Head of caudate nucleus (tissue), 42 donors: Measurements from ENCODE around the gene MAN2B1.
A peak's percentile ranks its signal among the peaks of the same experiment; 100 is the strongest.
"Not testable (repeated sequence)": the region's sequence is repeated elsewhere in the genome, so short reads cannot be mapped to it uniquely, and the experiment has no call there.

Experiments used
- DNase-seq, 42 donors: peaks; one replicate each; pipeline versions ENCODE4 v3.0.0 to v3.0.0-alpha.2; 2020 to 2021; ENCODE audit warnings: mixed read lengths in 7 of 42
- intact Hi-C: fragments of 100-400 bp; cut with DNase I; formaldehyde crosslinking; loops from one replicate; pipeline ENCODE4 v1.15.0; 2022

MAN2B1 gene

DNA sequence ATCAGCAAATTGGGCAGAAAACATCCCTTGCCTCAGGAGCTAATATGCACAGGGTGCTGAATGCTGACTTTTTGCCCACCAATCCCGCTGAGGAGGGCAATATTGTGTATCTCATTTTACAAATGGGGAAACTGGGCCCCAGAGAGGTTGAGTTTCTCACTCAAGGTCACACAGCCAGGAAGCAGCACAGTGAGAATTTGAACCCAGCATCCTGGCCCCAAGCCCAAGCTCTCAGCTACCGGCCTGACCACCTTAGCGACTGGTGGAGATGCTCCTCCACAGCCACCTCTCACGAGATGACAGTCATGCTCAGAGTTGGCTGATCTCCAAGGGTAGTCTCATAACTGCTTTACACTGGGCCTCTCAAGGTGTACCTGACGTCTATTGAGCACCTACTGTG, 26.4 kb upstream of the MAN2B1 start:
- no peak for DNase-seq
- intact Hi-C loops = no loop called here

DNA sequence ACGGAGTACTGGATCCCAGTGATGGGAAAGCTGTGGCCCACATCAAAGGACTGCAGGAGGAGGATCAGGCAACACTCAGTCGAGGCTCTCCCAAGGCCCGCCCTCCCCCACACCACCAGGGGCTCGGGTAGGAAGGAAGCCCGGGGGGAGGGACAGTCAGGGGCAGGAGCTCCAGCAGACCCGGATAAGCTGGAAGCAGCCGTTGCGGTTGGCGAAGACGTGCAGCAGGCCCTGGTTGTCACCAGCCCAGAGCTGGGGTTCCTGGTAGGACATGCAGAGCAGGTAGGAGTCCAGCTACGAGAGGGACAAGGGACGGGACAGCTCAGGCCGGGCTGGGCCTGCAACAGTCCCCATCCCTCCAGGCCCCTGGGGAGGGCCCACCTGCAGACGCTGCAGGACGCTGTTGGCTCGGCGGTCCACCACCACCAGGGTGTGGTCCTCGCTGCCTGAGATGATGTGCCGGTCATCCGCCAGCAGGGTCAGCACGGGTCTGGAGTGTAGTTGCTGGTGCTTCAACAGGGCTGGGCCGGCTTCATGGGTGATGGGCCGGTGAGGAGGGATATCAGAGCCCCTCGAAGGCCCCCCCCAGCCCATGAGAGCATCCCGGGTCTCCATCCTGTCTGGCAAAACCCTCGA, 23.2 kb upstream of the MAN2B1 start:
- no peak for DNase-seq
- intact Hi-C loops = no loop called here

DNA sequence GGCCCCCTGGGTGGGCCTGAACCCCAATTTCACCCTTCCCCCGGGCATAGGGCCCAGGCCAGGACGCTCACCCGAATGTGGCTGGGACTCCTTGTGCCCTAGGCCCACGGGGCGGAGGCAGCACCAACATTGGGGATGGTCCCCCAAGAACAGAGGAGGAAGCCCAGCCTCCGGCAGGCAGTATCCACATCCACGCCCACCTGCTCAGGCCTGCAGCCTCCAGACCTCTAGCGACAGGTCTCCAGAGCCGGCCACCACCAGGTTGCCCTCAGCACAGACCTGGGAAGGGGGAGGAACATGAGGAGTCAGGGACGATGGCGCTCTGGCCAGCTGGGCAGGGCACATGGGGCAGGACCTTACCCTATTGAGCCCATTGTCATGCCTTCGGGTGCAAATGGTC, 22.5 kb upstream of the MAN2B1 start:
- DNase-seq = no peak
- intact Hi-C loops = no loop called here

DNA sequence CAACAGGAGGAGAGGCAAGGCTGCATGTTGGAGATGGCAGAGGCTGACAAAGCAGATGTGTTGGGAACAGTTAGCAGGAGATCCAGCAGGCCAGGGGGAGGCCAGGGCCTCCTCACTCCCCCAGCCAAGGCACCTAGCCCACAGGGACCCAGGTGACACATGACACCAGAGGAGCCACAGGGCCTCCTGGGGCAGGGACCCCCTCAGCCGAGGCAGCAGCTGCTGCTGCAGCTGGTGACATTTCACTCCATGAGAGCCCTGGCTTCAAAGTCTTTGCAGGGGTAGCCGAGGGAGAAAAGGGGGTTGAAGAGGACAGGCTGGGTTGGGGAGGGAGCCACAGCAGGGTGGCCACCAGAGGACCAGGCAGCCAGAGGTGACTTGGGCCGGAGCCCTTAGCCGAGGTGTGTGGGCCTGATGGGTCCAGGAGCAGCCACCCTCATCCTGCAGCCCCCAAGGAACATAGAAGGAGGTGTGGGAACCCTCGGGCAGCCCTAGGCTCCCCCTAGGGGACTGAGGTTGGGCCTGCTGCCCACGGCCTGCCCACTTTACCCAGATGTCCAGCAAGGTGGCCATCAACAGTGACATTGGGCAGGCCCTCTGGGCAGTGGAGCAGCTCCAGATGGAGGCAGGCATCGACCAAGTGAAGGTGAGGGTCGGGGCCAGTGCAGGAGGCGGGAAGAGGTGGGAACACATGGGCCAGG, 21.1 kb upstream of the MAN2B1 start, which contains the start of gene GNG14:
Gene GNG14 (plus strand): TSS at position 503 of the 701 bp plus-strand sequence. CDS start 51 bp downstream, at position 554.
- DNase-seq = no peak
- intact Hi-C loops = no loop called here

DNA sequence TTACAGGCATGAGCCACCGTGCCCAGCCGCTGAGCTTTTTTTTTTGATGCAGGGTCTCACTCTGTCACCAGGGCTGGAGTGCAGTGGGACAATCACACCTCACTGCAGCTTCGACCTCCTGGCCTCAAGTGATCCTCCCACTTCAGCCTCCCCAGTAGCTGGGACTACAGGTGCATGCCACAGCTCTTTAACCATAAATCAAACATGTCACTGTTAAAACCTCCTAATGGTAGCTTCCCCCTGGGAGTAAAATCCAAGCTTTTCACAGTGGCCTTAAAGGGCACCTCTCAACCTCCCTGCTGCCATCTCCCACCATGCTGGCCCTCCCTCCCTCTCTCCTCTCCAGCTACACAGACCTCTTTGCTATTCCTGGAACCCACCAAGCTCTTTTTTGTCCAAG, 19.3 kb upstream of the MAN2B1 start:
- DNase-seq = no peak
- intact Hi-C loops = no loop called here

DNA sequence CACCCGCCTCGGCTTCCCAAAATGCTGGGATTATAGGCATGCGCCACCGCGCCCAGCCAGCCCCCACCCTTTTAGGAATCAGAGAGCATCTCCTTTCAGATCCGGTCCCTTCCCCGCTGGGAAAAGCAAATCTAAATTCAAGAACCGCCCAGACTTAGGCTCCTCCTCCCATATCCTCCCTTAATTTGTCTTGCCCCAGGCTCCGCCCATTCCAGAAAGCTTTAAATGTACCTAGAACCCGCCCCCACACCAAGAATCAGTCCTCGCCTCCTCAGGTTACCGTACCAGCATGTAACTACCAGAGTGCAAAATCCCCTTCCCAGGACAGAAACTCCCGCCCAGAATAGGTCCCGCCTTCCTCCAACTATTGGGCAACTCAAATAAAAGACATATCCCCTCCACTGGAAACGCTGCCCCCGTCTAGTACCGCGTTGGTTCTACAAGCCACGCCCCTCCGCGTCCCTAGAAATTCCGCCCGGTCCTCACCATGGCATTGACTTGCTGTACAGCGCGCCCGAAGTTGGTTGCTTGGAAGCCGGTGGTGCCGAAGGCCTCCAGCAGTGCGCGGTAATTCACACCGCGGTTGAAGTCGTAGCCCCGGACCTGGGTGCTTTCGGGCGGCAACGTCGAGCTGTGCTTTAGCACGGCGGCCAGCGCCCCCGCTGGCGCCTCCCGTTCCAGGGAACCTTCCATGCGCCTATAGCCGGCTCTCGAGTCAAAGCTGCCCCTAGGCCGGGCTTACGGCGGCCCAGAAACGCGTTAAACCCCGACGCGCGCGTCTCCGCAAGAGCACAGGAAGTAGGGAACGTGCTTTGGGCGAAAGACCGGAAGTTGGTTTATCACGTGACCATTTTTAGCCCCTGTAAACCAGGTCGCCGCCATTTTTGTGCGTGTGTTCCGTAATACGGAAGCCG, 14.8 kb upstream of the MAN2B1 start, which contains the start of gene DHPS:
Gene DHPS (minus strand): TSS at position 807 of the 914 bp plus-strand sequence. CDS start 114 bp downstream, at position 693.
- intact Hi-C loops = loop anchor here (5.0 kb wide), 1 partner anchor 129 kb away; the partner anchor contains the start of gene ZNF564

DNA sequence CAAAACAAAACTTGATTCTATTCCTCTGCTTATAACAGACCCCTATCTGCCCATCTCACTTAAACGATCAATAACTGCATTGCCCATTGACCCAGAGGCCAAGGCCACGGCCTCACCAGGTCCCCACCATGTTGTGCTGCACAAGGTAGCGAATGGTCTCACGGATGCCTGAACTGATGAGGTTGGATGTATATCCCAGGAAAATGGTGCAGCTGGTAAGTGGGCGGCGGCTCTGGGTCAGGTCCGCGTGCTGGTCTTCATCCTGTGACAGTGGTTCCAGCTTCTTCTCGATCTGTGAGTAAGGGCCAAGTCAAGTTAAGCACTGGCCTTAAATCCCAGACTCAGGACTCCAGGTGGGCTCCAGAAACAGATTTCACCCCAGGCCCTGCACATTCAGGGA, 13.5 kb upstream of the MAN2B1 start:
- intact Hi-C loops = loop anchor here (5.0 kb wide), 1 partner anchor 128 kb away; the partner anchor contains the start of gene ZNF564
- DNase-seq = no peak

More for the DNA sequence above, 14.8 kb upstream of the MAN2B1 start, which contains the start of gene DHPS:
- peak; percentile 81 to 98 (median 93) for DNase-seq

DNA sequence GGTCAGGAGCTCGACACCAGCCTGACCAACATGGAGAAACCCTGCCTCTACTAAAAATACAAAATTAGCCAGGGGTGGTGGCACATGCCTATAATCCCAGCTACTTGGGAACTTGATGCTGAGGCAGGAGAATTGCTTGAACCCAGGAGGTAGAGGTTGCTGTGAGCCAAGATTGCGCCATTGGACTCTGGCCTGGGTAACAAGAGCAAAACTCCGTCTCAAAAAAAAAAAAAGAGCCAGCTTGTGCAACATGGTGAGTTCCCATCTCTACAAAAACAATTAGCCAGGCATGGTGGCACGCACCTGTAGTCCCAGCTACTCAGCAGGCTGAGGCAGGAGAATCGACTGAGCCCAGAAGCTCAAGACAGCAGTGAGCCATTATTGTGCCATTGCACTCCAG, 11.5 kb upstream of the MAN2B1 start:
- DNase-seq, intact Hi-C loops: not testable (repeated sequence)

DNA sequence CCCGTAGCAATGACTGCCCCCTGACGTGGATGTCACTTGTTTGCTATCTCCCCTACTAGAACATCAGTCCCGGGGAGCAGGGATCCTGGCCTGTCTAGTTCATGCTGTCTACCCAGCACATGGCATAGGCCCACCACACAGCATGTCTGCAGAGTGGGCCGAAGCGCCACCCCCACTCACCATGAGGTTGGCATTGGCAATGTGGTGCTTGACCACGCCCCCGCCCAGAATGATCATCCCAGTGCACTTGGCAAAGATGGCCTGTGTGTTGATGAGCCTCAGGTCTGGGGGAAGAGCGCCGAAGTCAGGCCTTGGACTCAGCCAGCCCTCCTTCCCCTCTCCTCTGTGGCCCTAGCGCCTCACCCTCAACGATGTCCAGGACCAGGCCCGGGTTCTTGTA, 10.4 kb upstream of the MAN2B1 start:
- intact Hi-C loops = no loop called here
- no peak for DNase-seq

DNA sequence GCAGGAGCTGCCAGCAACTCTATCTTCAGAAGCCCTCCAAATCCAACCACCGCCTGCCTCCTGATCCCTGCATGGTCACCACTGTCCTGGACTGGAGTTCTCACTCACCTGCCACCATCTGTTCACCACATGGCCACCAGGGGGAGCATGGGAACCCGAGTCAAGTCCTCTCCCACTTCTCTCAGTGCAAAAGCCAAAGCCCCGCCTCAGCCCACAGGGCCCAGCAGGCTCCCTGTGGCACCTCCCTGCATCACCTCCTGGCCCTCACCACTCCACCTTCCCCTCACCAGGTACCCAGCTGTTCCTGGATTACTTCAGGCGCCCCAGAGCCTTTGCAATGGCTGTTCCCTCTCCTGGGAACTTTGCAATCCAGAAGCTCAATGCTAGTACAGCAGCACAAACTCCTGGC, 9.8 kb upstream of the MAN2B1 start:
- intact Hi-C loops = no loop called here

DNA sequence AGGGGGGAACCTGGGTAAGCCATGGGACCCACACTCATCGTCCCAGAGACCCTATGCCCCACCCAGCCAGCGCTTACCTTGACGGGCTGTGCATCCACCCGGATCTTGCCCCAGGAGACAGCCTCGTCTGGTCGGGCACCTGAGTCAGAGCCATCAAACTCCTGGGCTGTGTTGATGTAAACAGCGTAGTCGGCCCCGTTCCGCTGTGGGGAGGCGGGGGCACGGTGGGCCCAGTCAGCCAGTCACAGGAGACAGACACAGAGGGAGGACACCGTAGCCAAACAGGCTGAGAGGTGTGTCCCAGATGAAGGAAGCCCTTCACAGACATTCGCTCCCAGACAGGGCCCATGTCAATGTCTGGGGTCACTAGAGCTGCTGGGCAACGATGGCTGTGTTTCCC, 9.4 kb upstream of the MAN2B1 start:
- no peak for DNase-seq
- intact Hi-C loops = no loop called here

More for the DNA sequence above, 9.8 kb upstream of the MAN2B1 start:
- DNase-seq = peak; percentile 71 to 92 (median 83)

DNA sequence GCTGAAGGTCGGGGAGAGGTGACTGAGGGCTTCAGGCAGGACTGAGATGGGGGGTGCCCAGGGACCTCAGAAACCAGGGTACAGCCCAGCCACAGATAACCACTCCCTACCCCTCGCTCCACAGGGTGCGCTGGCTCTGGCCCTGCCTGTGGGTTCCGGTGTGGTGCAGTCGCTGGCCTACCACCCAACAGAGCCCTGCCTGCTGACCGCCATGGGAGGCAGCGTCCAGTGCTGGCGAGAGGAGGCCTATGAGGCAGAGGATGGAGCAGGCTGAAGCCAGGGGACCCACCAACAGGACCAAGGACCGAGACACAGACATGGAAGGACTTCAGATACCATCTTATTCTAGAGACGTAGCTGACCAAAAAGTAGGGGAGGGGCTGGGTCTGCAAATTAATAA, 8.9 kb upstream of the MAN2B1 start:
- no peak for DNase-seq
- intact Hi-C loops = no loop called here

DNA sequence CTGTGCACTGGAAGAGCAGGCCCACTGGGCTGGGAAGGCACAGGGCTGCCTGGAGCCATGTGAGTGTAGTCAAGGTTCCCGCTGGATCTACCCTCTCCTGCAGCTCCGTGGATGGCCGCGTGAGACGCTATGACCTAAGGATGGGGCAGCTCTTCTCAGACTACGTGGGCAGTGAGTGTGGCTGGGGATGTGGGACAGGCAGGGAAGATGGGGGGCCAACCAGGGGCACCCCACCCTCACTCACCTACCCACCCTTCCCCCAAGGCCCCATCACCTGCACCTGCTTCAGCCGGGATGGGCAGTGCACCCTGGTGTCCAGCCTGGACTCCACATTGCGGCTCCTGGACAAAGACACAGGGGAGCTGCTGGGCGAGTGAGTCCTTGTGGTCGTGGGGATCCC, 6.2 kb upstream of the MAN2B1 start:
- intact Hi-C loops = no loop called here
- no peak for DNase-seq

DNA sequence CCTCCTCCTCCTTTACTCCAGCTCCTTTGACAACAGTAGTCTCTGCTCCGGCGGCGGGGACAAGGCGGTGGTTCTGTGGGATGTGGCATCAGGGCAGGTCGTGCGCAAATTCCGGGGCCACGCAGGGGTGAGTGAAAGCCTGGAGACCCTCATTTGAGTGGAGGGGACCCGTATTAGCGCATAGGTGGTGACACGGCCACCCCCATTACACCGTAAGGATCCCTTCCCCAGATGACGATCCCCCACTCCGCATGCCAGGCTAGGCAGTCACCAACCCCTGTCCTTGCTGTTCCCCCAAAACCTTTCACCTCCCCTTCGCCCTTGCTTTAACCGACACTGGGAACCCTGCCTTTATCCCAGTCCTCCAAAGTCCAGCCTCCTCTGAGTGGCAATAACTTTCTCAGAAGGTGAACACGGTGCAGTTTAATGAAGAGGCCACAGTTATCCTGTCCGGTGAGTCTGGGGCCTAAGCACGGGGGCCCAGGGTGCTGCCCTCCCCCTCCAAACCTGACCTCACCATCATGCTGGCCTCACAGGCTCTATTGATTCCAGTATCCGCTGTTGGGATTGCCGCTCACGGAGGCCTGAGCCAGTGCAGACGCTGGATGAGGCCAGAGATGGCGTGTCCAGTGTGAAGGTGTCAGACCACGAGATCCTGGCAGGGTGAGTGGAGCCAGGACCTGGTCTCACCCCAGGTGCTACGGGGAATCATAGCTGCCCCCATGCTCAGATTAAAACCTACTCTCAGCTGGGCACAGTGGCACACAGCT, 3.8 kb upstream of the MAN2B1 start:
- DNase-seq = peak in 3 of 42 donors; percentile 17 to 33 (median 28)
- intact Hi-C loops = no loop called here

DNA sequence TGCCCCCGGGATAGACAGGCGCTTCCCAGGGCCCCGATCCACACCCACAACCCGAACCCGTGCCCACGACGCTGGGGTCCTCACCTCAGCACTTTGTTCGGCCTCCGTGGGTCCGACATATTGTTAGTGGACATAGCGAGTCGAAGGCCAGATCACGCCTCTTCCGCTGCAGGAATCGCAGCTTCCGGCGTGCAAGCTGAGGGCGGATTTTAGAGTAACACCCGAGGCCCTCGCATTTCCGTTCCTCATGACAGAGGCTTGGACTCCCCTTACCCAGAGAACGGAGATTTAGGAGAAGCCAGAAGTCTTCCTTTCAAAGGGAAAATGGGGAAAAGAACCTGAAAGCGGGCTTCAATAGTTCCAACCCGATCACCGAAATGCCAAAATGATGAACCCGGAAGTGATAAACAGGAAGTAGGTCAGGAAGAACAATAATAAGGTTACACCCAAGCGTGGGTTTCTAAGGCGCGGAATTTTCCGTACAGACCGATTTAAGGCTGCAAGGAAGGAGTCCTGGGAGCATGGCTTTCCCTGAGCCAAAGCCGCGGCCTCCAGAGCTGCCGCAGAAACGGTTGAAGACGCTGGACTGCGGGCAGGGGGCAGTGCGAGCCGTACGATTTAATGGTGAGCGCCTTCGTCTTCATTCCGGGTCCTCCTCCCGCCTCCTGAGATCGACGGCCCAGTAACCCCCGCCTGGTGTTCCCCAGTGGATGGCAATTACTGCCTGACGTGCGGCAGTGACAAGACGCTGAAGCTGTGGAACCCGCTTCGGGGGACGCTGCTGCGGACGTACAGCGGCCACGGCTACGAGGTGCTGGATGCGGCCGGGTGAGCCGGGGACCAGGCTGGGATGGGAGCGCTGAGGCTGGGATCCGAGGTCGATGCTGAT, 3.0 kb upstream of the MAN2B1 start:
- intact Hi-C loops = loop anchor here (10.0 kb wide), 1 partner anchor 105 kb away; no protein-coding TSS in a partner anchor

DNA sequence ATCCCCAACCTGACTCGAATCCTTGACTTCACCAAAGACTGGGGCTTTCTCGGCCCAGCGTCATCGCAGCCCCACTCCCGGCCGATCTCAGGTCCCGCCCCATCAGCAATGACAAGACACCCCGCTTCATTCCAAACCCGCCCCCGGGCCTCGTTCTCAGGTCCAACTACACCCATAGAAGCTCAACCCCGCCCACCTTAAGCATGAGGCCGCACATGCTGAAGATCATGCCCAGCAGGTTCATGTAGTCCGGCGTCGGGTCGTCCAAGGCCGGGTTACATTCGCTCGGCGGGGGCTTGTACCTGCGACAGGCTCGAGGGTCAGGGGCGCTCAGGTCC, 2.4 kb upstream of the MAN2B1 start:
- peak; percentile 40 to 89 (median 62) for DNase-seq
- intact Hi-C loops = loop anchor here (10.0 kb wide), 1 partner anchor 104 kb away; no protein-coding TSS in a partner anchor

More for the DNA sequence above, 3.0 kb upstream of the MAN2B1 start:
- peak; percentile 68 to 93 (median 84) for DNase-seq

DNA sequence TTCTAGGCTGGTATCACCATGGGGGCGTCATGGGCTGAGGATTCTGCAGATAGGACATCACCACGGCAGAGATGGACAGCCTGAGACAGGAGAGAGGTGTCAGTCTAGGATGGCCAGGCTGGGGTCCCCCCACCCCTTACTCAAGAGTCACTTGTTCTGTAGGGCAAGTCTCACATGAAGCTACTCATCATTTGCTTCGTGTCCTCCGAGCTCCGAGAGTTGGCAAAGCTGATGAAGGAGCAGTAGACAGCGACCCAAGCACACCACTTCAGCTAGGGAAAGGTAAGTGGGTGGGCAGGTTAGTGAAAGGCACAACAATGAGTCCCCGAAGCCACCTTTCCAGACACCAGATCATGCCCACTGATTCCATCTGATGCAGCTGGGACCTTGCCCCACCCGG, 1.8 kb upstream of the MAN2B1 start:
- intact Hi-C loops = loop anchor here (10.0 kb wide), 1 partner anchor 104 kb away; no protein-coding TSS in a partner anchor
- DNase-seq = no peak
